ENCODE results near the gene ZDHHC14.

ZDHHC14 gene

GRCh38 chr6:157454762-157455714 lies 74.0 kb downstream of the ZDHHC14 start:
- TF ChIP-seq, protein P1, sequence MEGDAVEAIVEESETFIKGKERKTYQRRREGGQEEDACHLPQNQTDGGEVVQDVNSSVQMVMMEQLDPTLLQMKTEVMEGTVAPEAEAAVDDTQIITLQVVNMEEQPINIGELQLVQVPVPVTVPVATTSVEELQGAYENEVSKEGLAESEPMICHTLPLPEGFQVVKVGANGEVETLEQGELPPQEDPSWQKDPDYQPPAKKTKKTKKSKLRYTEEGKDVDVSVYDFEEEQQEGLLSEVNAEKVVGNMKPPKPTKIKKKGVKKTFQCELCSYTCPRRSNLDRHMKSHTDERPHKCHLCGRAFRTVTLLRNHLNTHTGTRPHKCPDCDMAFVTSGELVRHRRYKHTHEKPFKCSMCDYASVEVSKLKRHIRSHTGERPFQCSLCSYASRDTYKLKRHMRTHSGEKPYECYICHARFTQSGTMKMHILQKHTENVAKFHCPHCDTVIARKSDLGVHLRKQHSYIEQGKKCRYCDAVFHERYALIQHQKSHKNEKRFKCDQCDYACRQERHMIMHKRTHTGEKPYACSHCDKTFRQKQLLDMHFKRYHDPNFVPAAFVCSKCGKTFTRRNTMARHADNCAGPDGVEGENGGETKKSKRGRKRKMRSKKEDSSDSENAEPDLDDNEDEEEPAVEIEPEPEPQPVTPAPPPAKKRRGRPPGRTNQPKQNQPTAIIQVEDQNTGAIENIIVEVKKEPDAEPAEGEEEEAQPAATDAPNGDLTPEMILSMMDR (IDR thresholded peaks at IDR 0.05; ENCODE audit: poor library complexity, severe bottlenecking): no peak
- Histone ChIP-seq H3K4me3 (ENCODE audit: severe bottlenecking) (no peak overlapping the region), H3K36me3 (ENCODE audit: low read depth) (no peaks in the 10 kb centered on the region), H3K4me1 (ENCODE audit: insufficient read depth, poor library complexity, severe bottlenecking) (no peaks in the 10 kb centered on the region), H3K9me3 (ENCODE audit: severe bottlenecking) (no peaks in the 10 kb centered on the region), H3K27ac (ENCODE audit: poor library complexity, severe bottlenecking) (no peak overlapping the region), H3K27me3 (ENCODE audit: insufficient read depth, poor library complexity, severe bottlenecking) (no peaks in the 10 kb centered on the region)
- DNase-seq (ENCODE audit: low spot score) (no peak), ATAC-seq (ENCODE audit: low read depth) (no peak)

GRCh38 chr6:157455731-157456523 lies 74.9 kb downstream of the ZDHHC14 start:
- TF ChIP-seq, protein P1 (IDR thresholded peaks at IDR 0.05; ENCODE audit: poor library complexity, severe bottlenecking): no peak
- Histone ChIP-seq H3K4me1 (ENCODE audit: insufficient read depth, poor library complexity, severe bottlenecking) (no peaks in the 10 kb centered on the region), H3K36me3 (ENCODE audit: low read depth) (no peaks in the 10 kb centered on the region), H3K4me3 (ENCODE audit: severe bottlenecking) (no peak overlapping the region), H3K27me3 (ENCODE audit: insufficient read depth, poor library complexity, severe bottlenecking) (no peaks in the 10 kb centered on the region), H3K27ac (ENCODE audit: poor library complexity, severe bottlenecking) (no peak overlapping the region), H3K9me3 (ENCODE audit: severe bottlenecking) (no peaks in the 10 kb centered on the region)
- no peak for DNase-seq (ENCODE audit: low spot score)
- ATAC-seq (ENCODE audit: low read depth): no peak

DNA sequence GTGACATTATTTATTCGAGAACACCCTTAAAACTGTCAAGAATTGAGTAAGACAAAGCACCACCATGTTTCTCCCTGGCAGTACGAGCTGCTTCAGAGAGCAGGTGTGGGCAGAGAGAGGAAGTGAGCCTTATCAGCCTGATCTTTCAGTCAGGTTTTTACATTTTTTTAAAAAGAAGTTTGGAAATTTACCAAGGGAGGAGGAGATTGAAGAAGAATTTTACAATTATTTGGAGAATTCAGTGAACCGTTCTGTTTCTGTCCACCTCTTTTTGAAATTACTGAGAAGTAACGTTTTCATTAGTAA lies 75.5 kb downstream of the ZDHHC14 start:
- no peaks in the 10 kb centered on the region for H3K27me3 ChIP-seq (ENCODE audit: insufficient read depth, poor library complexity, severe bottlenecking)
- H3K4me1 ChIP-seq (ENCODE audit: insufficient read depth, poor library complexity, severe bottlenecking): no peaks in the 10 kb centered on the region
- no peak overlapping the region for H3K27ac ChIP-seq (ENCODE audit: poor library complexity, severe bottlenecking)
- DNase-seq (ENCODE audit: low spot score) (no peak), ATAC-seq (ENCODE audit: low read depth) (no peak)
- H3K36me3 ChIP-seq (ENCODE audit: low read depth): no peaks in the 10 kb centered on the region
- no peak overlapping the region for H3K4me3 ChIP-seq (ENCODE audit: severe bottlenecking)
- no peaks in the 10 kb centered on the region for H3K9me3 ChIP-seq (ENCODE audit: severe bottlenecking)
- TF ChIP-seq, protein P1 (IDR thresholded peaks at IDR 0.05; ENCODE audit: poor library complexity, severe bottlenecking): no peak

GRCh38 chr6:157457787-157458186 lies 76.8 kb downstream of the ZDHHC14 start:
- no peaks in the 10 kb centered on the region for H3K36me3 ChIP-seq (ENCODE audit: low read depth)
- H3K4me1 ChIP-seq (ENCODE audit: insufficient read depth, poor library complexity, severe bottlenecking): no peaks in the 10 kb centered on the region
- no peaks in the 10 kb centered on the region for H3K27me3 ChIP-seq (ENCODE audit: insufficient read depth, poor library complexity, severe bottlenecking)
- no peak overlapping the region for H3K4me3 ChIP-seq (ENCODE audit: severe bottlenecking)
- TF ChIP-seq, protein P1 (IDR thresholded peaks at IDR 0.05; ENCODE audit: poor library complexity, severe bottlenecking): no peak
- no peaks in the 10 kb centered on the region for H3K9me3 ChIP-seq (ENCODE audit: severe bottlenecking)
- H3K27ac ChIP-seq (ENCODE audit: poor library complexity, severe bottlenecking): no peak overlapping the region
- DNase-seq (ENCODE audit: low spot score) (no peak), ATAC-seq (ENCODE audit: low read depth) (no peak)
